ENCODE data around the gene GNG12.

- TF ChIP-seq POLR2A (IDR thresholded peaks at IDR 0.05) = no peak
- TF ChIP-seq CTCF (IDR thresholded peaks at IDR 0.05) = no peak
Observed at GRCh38 chr1:67815303-67816094, 17.8 kb downstream of the GNG12 start.

All from adrenal gland (tissue), 5 donors.